Stimulated activated naive CD8-positive, alpha-beta T cell treated with anti-CD3 and anti-CD28 coated beads, Interleukin-15, amount 100 ng/mL, for 72 hours (primary cell): ENCODE measurements around the gene PABPC1L.

Experiments
- ATAC-seq: fragments of 150-1000 bp; cut with Tn5 transposase; 2 replicates; pipeline ENCODE4 v1.10.0; 2021; ENCODE audit warnings: mild to moderate bottlenecking, moderate library complexity
- DNase-seq, 2 donors: peaks; one replicate each; pipeline ENCODE4 v3.0.0; 2021 to 2022
- H3K27ac Mint-ChIP-seq, 2 donors: one replicate each; pipeline ENCODE4 v1.8.0; 2022; ENCODE audit warnings: mild to moderate bottlenecking in 2 of 2, mixed read lengths in 2 of 2, moderate library complexity in 2 of 2
- H3K27me3 Mint-ChIP-seq: one replicate; pipeline ENCODE4 v1.8.0; 2022; ENCODE audit warnings: mixed read lengths
- H3K4me1 Mint-ChIP-seq: one replicate; pipeline ENCODE4 v1.8.0; 2022; ENCODE audit warnings: mild to moderate bottlenecking, mixed read lengths
- H3K4me3 Mint-ChIP-seq, 2 donors: one replicate each; pipeline ENCODE4 v1.8.0; 2022; ENCODE audit warnings: mild to moderate bottlenecking in 2 of 2, mixed read lengths in 2 of 2, moderate library complexity in 1 of 2
- H3K9me3 Mint-ChIP-seq, 2 donors: one replicate each; pipeline ENCODE4 v1.8.0; 2022; ENCODE audit warnings: mixed read lengths in 2 of 2

The PABPC1L gene

GRCh38 chr20:44966030-44966961 is 56.4 kb downstream of the PABPC1L start, which contains the start of gene STK4:
TSS of gene STK4 (plus strand) at chr20:44966512. CDS start at chr20:44966569, 57 bp downstream.
- H3K4me1 Mint-ChIP-seq: peaks cover 65% of the 10 kb centered on the region
- ATAC-seq: peak; percentile 83
- peak; percentile 94 to 95 for DNase-seq
- H3K4me3 Mint-ChIP-seq: peak within 1 kb of the TSS; percentile 98 to 99
- no peaks in the 10 kb centered on the region for H3K27me3 Mint-ChIP-seq
- peak within 1 kb of the TSS; percentile 96 to 98 for H3K27ac Mint-ChIP-seq
- H3K9me3 Mint-ChIP-seq: no peaks in the 10 kb centered on the region

DNA sequence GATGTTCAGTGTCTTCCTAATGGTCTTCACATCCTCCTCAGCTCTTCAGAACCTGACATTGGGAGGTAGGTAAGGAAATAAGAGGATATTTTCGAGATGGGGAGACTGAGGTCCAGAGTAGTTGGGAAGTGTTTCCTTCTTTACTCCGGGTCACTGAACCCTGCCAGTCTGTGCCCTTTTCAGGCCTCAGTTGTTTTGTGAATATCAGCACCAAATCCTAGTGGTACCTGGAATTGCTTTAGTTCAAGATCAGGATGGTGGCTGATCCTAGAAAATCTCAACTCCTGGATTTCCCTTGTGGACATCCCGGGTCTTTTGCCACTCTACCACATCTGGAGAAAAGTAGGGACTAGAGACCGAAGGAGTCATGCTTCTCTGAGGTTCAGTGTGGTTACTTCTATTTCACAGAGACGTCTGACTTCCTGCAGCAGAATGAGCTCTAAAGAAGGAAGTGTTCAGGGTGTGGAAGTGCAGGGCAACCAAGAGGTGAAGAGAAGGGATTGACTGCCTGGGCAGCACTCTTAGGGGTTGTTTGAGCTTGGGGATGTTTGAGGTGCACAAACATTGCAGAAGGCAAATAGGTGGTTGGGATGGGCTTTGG is 57.4 kb downstream of the PABPC1L start:
- H3K4me3 Mint-ChIP-seq: peak overlapping the region; percentile 98 to 99
- H3K27ac Mint-ChIP-seq: peak overlapping the region; percentile 96 to 98
- peaks cover 56% of the 10 kb centered on the region for H3K4me1 Mint-ChIP-seq
- DNase-seq: peak in 1 of 2 donors; percentile 45
- H3K27me3 Mint-ChIP-seq: no peaks in the 10 kb centered on the region
- peak; percentile 41 for ATAC-seq
- H3K9me3 Mint-ChIP-seq: no peaks in the 10 kb centered on the region

- no peaks in the 10 kb centered on the region for H3K9me3 Mint-ChIP-seq
- no peak for ATAC-seq
- peak overlapping the region; percentile 92 to 96 for H3K27ac Mint-ChIP-seq
- DNase-seq: peak in 1 of 2 donors; percentile 42
- H3K27me3 Mint-ChIP-seq: no peaks in the 10 kb centered on the region
- H3K4me1 Mint-ChIP-seq: peaks cover 55% of the 10 kb centered on the region
- peak overlapping the region; percentile 98 to 99 for H3K4me3 Mint-ChIP-seq
These were observed 59.5 kb downstream of the PABPC1L start for GRCh38 chr20:44969300-44969894.

GRCh38 chr20:44970243-44970757 is 60.4 kb downstream of the PABPC1L start:
- H3K27me3 Mint-ChIP-seq: no peaks in the 10 kb centered on the region
- H3K9me3 Mint-ChIP-seq: no peaks in the 10 kb centered on the region
- H3K27ac Mint-ChIP-seq: peak overlapping the region; percentile 97 to 98
- peaks cover 60% of the 10 kb centered on the region for H3K4me1 Mint-ChIP-seq
- ATAC-seq: peak; percentile 8
- DNase-seq: no peak
- H3K4me3 Mint-ChIP-seq: peak overlapping the region; percentile 83 to 98

DNA sequence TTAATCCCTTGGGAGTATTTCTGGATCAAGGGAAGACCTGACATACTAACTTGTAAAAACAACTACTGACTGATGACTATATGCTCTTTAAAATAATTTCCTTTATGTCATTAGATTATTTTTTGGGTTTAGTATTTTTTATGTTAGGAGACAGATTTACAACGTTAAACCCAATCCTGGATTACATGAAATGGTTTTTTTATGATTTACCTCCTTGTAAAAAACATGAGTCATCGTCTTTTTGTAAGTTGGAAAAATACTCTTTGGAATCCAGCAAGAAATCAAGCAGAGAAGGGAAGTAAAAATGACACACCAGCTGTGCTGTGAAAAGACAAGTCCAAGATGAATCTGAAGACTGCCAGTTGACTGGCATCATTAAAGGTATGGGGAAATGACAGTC is 63.2 kb downstream of the PABPC1L start:
- Mint-ChIP-seq H3K4me1 (peaks cover 80% of the 10 kb centered on the region), H3K27me3 (no peaks in the 10 kb centered on the region), H3K4me3 (peak overlapping the region; percentile 41 to 43), H3K9me3 (no peaks in the 10 kb centered on the region), H3K27ac (no peak overlapping the region)
- ATAC-seq: no peak
- no peak for DNase-seq

- peaks cover 89% of the 10 kb centered on the region for H3K4me1 Mint-ChIP-seq
- no peaks in the 10 kb centered on the region for H3K27me3 Mint-ChIP-seq
- H3K27ac Mint-ChIP-seq: no peak overlapping the region
- no peak overlapping the region for H3K4me3 Mint-ChIP-seq
- no peak for ATAC-seq
- DNase-seq: no peak
- no peaks in the 10 kb centered on the region for H3K9me3 Mint-ChIP-seq
These were observed 66.8 kb downstream of the PABPC1L start for GRCh38 chr20:44976698-44977097.

- Mint-ChIP-seq H3K27ac (peak overlapping the region; percentile 96), H3K4me3 (peak overlapping the region; percentile 78 to 82), H3K9me3 (no peaks in the 10 kb centered on the region), H3K27me3 (no peaks in the 10 kb centered on the region), H3K4me1 (peaks cover 89% of the 10 kb centered on the region)
- DNase-seq (peak in 1 of 2 donors; percentile 58), ATAC-seq (peak; percentile 95)
These were observed 69.3 kb downstream of the PABPC1L start for GRCh38 chr20:44979090-44979621.

GRCh38 chr20:44981736-44982406 is 72.0 kb downstream of the PABPC1L start:
- H3K9me3 Mint-ChIP-seq: no peaks in the 10 kb centered on the region
- H3K27me3 Mint-ChIP-seq: no peaks in the 10 kb centered on the region
- peaks cover 75% of the 10 kb centered on the region for H3K4me1 Mint-ChIP-seq
- peak overlapping the region; percentile 3 to 76 for H3K27ac Mint-ChIP-seq
- H3K4me3 Mint-ChIP-seq: no peak overlapping the region
- peak; percentile 79 for ATAC-seq
- DNase-seq: no peak

DNA sequence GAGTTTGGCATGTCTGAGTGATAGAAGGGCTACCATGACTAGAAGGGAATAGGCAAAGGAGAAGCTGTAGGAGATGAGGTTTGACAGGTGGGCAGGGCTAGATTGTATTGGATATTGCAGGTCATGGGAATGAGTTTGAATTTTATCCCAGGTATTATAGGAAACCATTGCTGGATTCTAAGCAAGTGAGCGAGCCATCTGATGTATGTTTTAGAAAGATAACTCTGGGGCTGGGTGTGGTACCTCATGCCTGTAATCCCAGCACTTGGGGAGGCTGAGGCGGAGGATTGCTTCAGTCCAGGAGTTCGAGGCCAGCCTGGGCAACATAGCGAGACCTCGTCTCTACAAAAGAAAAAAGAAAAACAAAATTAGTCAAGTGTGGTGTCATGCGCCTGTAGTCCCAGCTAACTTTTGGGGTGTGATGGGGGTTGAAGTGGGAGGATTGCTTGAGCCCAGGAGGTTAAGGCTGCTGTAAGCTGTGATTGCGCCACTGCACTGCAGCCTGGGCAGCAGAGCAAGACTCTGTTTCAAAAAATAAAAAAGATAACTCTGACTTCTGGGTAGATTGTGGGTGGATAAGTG is 73.3 kb downstream of the PABPC1L start:
- Mint-ChIP-seq H3K4me1 (peaks cover 62% of the 10 kb centered on the region), H3K4me3 (no peak overlapping the region)
- DNase-seq: no peak

DNA sequence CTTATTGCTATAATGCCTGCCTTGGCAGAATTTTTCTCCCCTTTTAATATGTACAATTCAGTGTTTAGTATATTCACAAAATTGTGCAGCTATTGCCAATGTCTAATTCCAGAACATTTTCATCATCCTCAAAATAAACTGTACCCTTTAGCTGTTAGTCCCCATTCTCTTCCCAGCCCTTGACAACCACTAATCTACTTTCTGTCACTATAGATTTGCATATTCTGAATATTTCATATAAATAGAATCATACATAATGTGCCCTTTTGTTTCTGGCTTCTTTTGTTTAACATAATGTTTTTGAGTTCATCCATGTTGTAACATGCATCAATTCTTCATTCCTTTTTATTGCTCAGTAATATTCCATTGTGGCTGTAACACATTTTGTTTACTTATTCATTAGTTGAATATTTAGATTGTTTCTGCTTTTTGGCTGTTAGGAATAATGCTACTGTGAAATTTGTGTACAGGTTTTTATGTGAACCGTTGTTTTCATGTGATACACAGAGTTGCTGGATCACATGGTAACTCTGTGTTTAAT is 78.8 kb downstream of the PABPC1L start:
- H3K27ac Mint-ChIP-seq: no peak overlapping the region
- H3K4me3 Mint-ChIP-seq: no peak overlapping the region
- DNase-seq (no peak), ATAC-seq (no peak)
- no peaks in the 10 kb centered on the region for H3K9me3 Mint-ChIP-seq
- H3K27me3 Mint-ChIP-seq: no peaks in the 10 kb centered on the region
- H3K4me1 Mint-ChIP-seq: peaks cover 62% of the 10 kb centered on the region

More for the DNA sequence above, 73.3 kb downstream of the PABPC1L start:
- no peaks in the 10 kb centered on the region for H3K9me3 Mint-ChIP-seq
- peak overlapping the region; percentile 3 to 60 for H3K27ac Mint-ChIP-seq
- no peak for ATAC-seq
- H3K27me3 Mint-ChIP-seq: no peaks in the 10 kb centered on the region
